CD4-positive, alpha-beta memory T cell (primary cell): ENCODE data around the gene SEMA4C. TPM values are rescaled to one million over a fixed set of nuclear protein-coding genes. Genes with fewer than 3 reads are reported as not detected.

Experiments
- CTCF ChIA-PET: fragments of 350-600 bp; sonication (Branson Sonifier 250); formaldehyde crosslinking; loops from one replicate; lab custom pipeline; 2021; ENCODE audit warnings: inconsistent platforms; ENCODE audit not compliant: partially characterized antibody; lab: Charles Lee
- POLR2A ChIA-PET: fragments of 350-600 bp; sonication (Branson Sonifier 250); formaldehyde crosslinking; loops from one replicate; lab custom pipeline; 2021; ENCODE audit not compliant: partially characterized antibody; lab: Charles Lee
- DNase-seq, 5 donors: peaks; one replicate each; pipeline versions ENCODE4 v3.0.0 to v3.0.0-alpha.2; 2020 to 2022; ENCODE audit warnings: mixed read lengths in 1 of 5
- H3K27ac ChIP-seq: one replicate; pipeline ENCODE4 v1.7.0; 2013; ENCODE audit warnings: low read depth, low read length
- H3K27me3 ChIP-seq: 2 replicates; pipeline ENCODE4 v1.7.0; 2013; ENCODE audit warnings: mild to moderate bottlenecking, low read length, moderate library complexity; ENCODE audit not compliant: insufficient read depth
- H3K36me3 ChIP-seq: 2 replicates; pipeline ENCODE4 v1.7.0; 2013; ENCODE audit warnings: mild to moderate bottlenecking, low read length, moderate library complexity; ENCODE audit not compliant: insufficient read depth
- H3K4me1 ChIP-seq: 2 replicates; pipeline ENCODE4 v1.7.0; 2013; ENCODE audit warnings: mild to moderate bottlenecking, low read length, moderate library complexity; ENCODE audit not compliant: insufficient read depth
- H3K4me3 ChIP-seq, 2 donors: one replicate each; pipeline ENCODE4 v1.7.0; 2013; ENCODE audit warnings: low read length in 2 of 2, mild to moderate bottlenecking in 1 of 2
- H3K9me3 ChIP-seq, 2 donors: one replicate each; pipeline ENCODE4 v1.7.0; 2013; ENCODE audit warnings: low read length in 2 of 2, control low read depth in 1 of 2; ENCODE audit not compliant: control insufficient read depth in 1 of 2
- H3K27ac Mint-ChIP-seq, 7 donors: one replicate each; pipeline ENCODE4 v1.8.0; 2020 to 2021; ENCODE audit warnings: mixed read lengths in 7 of 7, mild to moderate bottlenecking in 6 of 7, inconsistent platforms in 3 of 7, moderate library complexity in 3 of 7
- H3K27me3 Mint-ChIP-seq, 2 donors: one replicate each; pipeline ENCODE4 v1.8.0; 2020 to 2021; ENCODE audit warnings: mixed read lengths in 2 of 2
- H3K36me3 Mint-ChIP-seq, 2 donors: one replicate each; pipeline ENCODE4 v1.8.0; 2020 to 2021; ENCODE audit warnings: mixed read lengths in 2 of 2, inconsistent platforms in 1 of 2, mild to moderate bottlenecking in 1 of 2
- H3K4me1 Mint-ChIP-seq, 4 donors: one replicate each; pipeline ENCODE4 v1.8.0; 2020 to 2021; ENCODE audit warnings: mixed read lengths in 4 of 4, mild to moderate bottlenecking in 1 of 4
- H3K4me3 Mint-ChIP-seq, 8 donors: one replicate each; pipeline ENCODE4 v1.8.0; 2020 to 2021; ENCODE audit warnings: mixed read lengths in 8 of 8, mild to moderate bottlenecking in 7 of 8, moderate library complexity in 6 of 8, inconsistent platforms in 3 of 8
- H3K9me3 Mint-ChIP-seq, 8 donors: one replicate each; pipeline ENCODE4 v1.8.0; 2020 to 2021; ENCODE audit warnings: mixed read lengths in 8 of 8, mild to moderate bottlenecking in 5 of 8, inconsistent platforms in 3 of 8, moderate library complexity in 1 of 8
- intact Hi-C: fragments of 100-400 bp; cut with micrococcal nuclease; formaldehyde crosslinking; loops from one replicate; pipeline ENCODE4 v1.15.1; 2023
- polyA plus RNA-seq, 2 donors: library from polyadenylated mRNA; unstranded; fragments of 300-500 nt; fragmentation: Illumina TruSeq; gene quantifications; one replicate each; pipeline ENCODE4 v1.2.3, GENCODE V29; 2021
- total RNA-seq, 2 experiments: library from RNA; stranded (reverse); gene quantifications; one replicate each; pipeline ENCODE4 v1.2.3, GENCODE V29; 2021

The SEMA4C gene
- total and polyA plus RNA-seq, 4 experiments from 2014 or later, result 2.3 to 77.0 (median 40.4) TPM

GRCh38 chr2:96882230-96882629, 12.3 kb upstream of the SEMA4C start:
- H3K36me3 Mint-ChIP-seq, result no peaks in the 10 kb centered on the region
- Histone ChIP-seq H3K4me3 (no peak overlapping the region), H3K27me3 (no peaks in the 10 kb centered on the region), H3K27ac (no peak overlapping the region), H3K9me3 (no peaks in the 10 kb centered on the region), H3K4me1 (no peaks in the 10 kb centered on the region), H3K36me3 (no peaks in the 10 kb centered on the region)
- no peaks in the 10 kb centered on the region for H3K27me3 Mint-ChIP-seq
- CTCF ChIA-PET, result interaction anchor here (0.7 to 0.8 kb wide), 2 partner anchors 9 to 69 kb away, joined by 3 read pairs; no protein-coding TSS in a partner anchor
- no peaks in the 10 kb centered on the region for H3K9me3 Mint-ChIP-seq
- intact Hi-C loops, result no loop called here
- no peak overlapping the region for H3K4me3 Mint-ChIP-seq
- H3K27ac Mint-ChIP-seq, result no peak overlapping the region
- no peak for DNase-seq
- peaks cover 0 to 6% (median 1%) of the 10 kb centered on the region in 4 donors for H3K4me1 Mint-ChIP-seq
- POLR2A ChIA-PET, result interaction anchor here (0.8 to 1.4 kb wide), 3 partner anchors 9 to 32 kb away, joined by 3 to 4 read pairs (median 3); partner anchors contain the start of gene ANKRD39

- POLR2A ChIA-PET, result interaction anchor here (0.8 to 1.4 kb wide), 5 partner anchors 8 to 32 kb away, joined by 3 to 4 read pairs (median 3); partner anchors contain the start of gene ANKRD39
Measured at GRCh38 chr2:96881349-96882195, 11.7 kb upstream of the SEMA4C start.

GRCh38 chr2:96880891-96881273, 11.0 kb upstream of the SEMA4C start:
- no peak overlapping the region for H3K27ac ChIP-seq
- DNase-seq, result no peak
- CTCF ChIA-PET, result no interaction called here
- H3K4me3 ChIP-seq, result no peak overlapping the region
- no peak overlapping the region for H3K4me3 Mint-ChIP-seq
- H3K4me1 Mint-ChIP-seq, result peaks cover 0 to 7% (median 1%) of the 10 kb centered on the region in 4 donors
- no peaks in the 10 kb centered on the region for H3K36me3 ChIP-seq
- H3K27ac Mint-ChIP-seq, result no peak overlapping the region
- H3K9me3 Mint-ChIP-seq, result no peaks in the 10 kb centered on the region
- H3K36me3 Mint-ChIP-seq, result no peaks in the 10 kb centered on the region
- H3K27me3 ChIP-seq, result no peaks in the 10 kb centered on the region
- intact Hi-C loops, result no loop called here
- H3K4me1 ChIP-seq, result no peaks in the 10 kb centered on the region
- no peaks in the 10 kb centered on the region for H3K9me3 ChIP-seq
- POLR2A ChIA-PET, result interaction anchor here (0.8 to 1.7 kb wide), 3 partner anchors 10 to 12 kb away, joined by 3 to 5 read pairs (median 4); no protein-coding TSS in a partner anchor
- H3K27me3 Mint-ChIP-seq, result no peaks in the 10 kb centered on the region

More at GRCh38 chr2:96881349-96882195, 11.7 kb upstream of the SEMA4C start:
- Mint-ChIP-seq H3K27ac (no peak overlapping the region), H3K4me3 (no peak overlapping the region), H3K27me3 (no peaks in the 10 kb centered on the region), H3K9me3 (no peaks in the 10 kb centered on the region), H3K4me1 (peaks cover 0 to 5% (median 1%) of the 10 kb centered on the region in 4 donors), H3K36me3 (no peaks in the 10 kb centered on the region)
- no peak for DNase-seq
- intact Hi-C loops, result no loop called here
- no peaks in the 10 kb centered on the region for H3K4me1 ChIP-seq
- H3K9me3 ChIP-seq, result no peaks in the 10 kb centered on the region
- CTCF ChIA-PET, result interaction anchor here (0.7 to 0.8 kb wide), 2 partner anchors 8 to 70 kb away, joined by 3 read pairs; no protein-coding TSS in a partner anchor
- no peaks in the 10 kb centered on the region for H3K36me3 ChIP-seq
- no peak overlapping the region for H3K27ac ChIP-seq
- no peaks in the 10 kb centered on the region for H3K27me3 ChIP-seq
- no peak overlapping the region for H3K4me3 ChIP-seq

- H3K4me1 Mint-ChIP-seq, result peaks cover 2 to 13% (median 7%) of the 10 kb centered on the region in 4 donors
- no peak for DNase-seq
- CTCF ChIA-PET, result interaction anchor here (0.8 to 1.9 kb wide), 3 partner anchors 9 to 71 kb away, joined by 4 to 5 read pairs (median 4); partner anchors contain the start of gene ANKRD39
- peaks cover 3% of the 10 kb centered on the region for H3K4me1 ChIP-seq
- no peak overlapping the region for H3K4me3 ChIP-seq
- peak overlapping the region in 2 of 7 donors; percentile 14 to 34 for H3K27ac Mint-ChIP-seq
- POLR2A ChIA-PET, result interaction anchor here (0.5 to 1.7 kb wide), 5 partner anchors 11 to 71 kb away, joined by 3 to 5 read pairs (median 3); no protein-coding TSS in a partner anchor
- no peaks in the 10 kb centered on the region for H3K9me3 Mint-ChIP-seq
- intact Hi-C loops, result no loop called here
- no peaks in the 10 kb centered on the region for H3K9me3 ChIP-seq
- H3K27ac ChIP-seq, result no peak overlapping the region
- H3K36me3 Mint-ChIP-seq, result no peaks in the 10 kb centered on the region
- no peaks in the 10 kb centered on the region for H3K27me3 Mint-ChIP-seq
- H3K27me3 ChIP-seq, result no peaks in the 10 kb centered on the region
- H3K4me3 Mint-ChIP-seq, result no peak overlapping the region
- H3K36me3 ChIP-seq, result no peaks in the 10 kb centered on the region
Measured at GRCh38 chr2:96879545-96880040, 9.7 kb upstream of the SEMA4C start.

GRCh38 chr2:96878796-96879544, 9.1 kb upstream of the SEMA4C start:
- Mint-ChIP-seq H3K36me3 (no peaks in the 10 kb centered on the region), H3K27me3 (no peaks in the 10 kb centered on the region)

GRCh38 chr2:96878171-96878570, 8.3 kb upstream of the SEMA4C start:
- no peaks in the 10 kb centered on the region for H3K9me3 ChIP-seq
- H3K36me3 ChIP-seq, result no peaks in the 10 kb centered on the region
- H3K4me3 Mint-ChIP-seq, result no peak overlapping the region
- peaks cover 8 to 27% (median 20%) of the 10 kb centered on the region in 4 donors for H3K4me1 Mint-ChIP-seq
- intact Hi-C loops, result no loop called here
- no peaks in the 10 kb centered on the region for H3K9me3 Mint-ChIP-seq
- POLR2A ChIA-PET, result interaction anchor here (1.6 kb wide), 1 partner anchor 12 kb away, joined by 5 read pairs; no protein-coding TSS in a partner anchor
- peak overlapping the region in 1 of 7 donors; percentile 69 for H3K27ac Mint-ChIP-seq
- no peak overlapping the region for H3K27ac ChIP-seq
- CTCF ChIA-PET, result interaction anchor here (1.1 to 1.4 kb wide), 2 partner anchors 10 to 13 kb away, joined by 3 read pairs; no protein-coding TSS in a partner anchor
- no peak overlapping the region for H3K4me3 ChIP-seq
- peaks cover 18% of the 10 kb centered on the region for H3K4me1 ChIP-seq
- H3K36me3 Mint-ChIP-seq, result no peaks in the 10 kb centered on the region
- H3K27me3 Mint-ChIP-seq, result no peaks in the 10 kb centered on the region
- no peak for DNase-seq
- H3K27me3 ChIP-seq, result no peaks in the 10 kb centered on the region

More at GRCh38 chr2:96878796-96879544, 9.1 kb upstream of the SEMA4C start:
- intact Hi-C loops, result no loop called here
- H3K27ac Mint-ChIP-seq, result no peak overlapping the region
- ChIA-PET POLR2A (interaction anchor here (0.5 to 1.7 kb wide), 3 partner anchors 11 to 14 kb away, joined by 3 to 5 read pairs (median 3); no protein-coding TSS in a partner anchor), CTCF (interaction anchor here (1.1 to 1.9 kb wide), 2 partner anchors 8 to 21 kb away, joined by 4 to 5 read pairs; partner anchors contain the start of gene ANKRD39)
- H3K4me3 Mint-ChIP-seq, result no peak overlapping the region
- peaks cover 5 to 19% (median 13%) of the 10 kb centered on the region in 4 donors for H3K4me1 Mint-ChIP-seq
- no peak for DNase-seq
- no peaks in the 10 kb centered on the region for H3K27me3 ChIP-seq
- H3K9me3 ChIP-seq, result no peaks in the 10 kb centered on the region
- H3K4me1 ChIP-seq, result peaks cover 10% of the 10 kb centered on the region
- no peaks in the 10 kb centered on the region for H3K36me3 ChIP-seq
- no peak overlapping the region for H3K4me3 ChIP-seq
- no peak overlapping the region for H3K27ac ChIP-seq
- H3K9me3 Mint-ChIP-seq, result no peaks in the 10 kb centered on the region
